ENCODE data around the gene C1RL. TPM values are rescaled to one million over a fixed set of nuclear protein-coding genes. Genes with fewer than 3 reads are reported as not detected.

Gene C1RL
- total and polyA plus RNA-seq, 2 donors (not counting 1 experiment from before 2014, with no cell fraction given), result 13.5 to 24.9 TPM

DNA sequence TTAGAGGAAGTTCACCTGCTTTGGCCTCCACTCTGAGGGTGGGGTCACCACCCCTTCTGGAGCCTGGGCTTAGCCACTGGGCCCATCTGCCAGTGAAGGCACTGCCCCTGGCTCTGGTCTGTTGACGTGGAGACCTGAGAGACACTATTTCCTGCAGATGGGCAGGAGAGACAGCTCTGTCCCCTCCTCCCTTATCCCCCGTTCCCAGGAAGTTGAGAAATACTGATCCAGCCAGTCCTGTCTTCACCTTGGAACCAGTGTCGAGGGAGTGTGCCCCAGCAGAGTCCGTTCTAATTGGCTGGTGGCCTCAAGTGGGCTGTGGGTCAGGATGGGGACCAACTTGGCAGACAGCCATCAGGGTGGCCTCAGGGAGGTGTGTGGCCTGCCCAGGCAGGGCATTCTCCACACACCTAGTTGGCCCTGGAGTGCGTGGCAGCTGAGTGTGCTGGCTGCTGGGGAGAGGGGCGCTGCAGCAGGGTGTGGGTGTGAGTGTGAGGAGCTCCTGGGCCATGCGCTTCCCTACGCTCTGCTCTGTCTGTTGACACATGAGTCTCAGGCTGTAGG, 46.5 kb upstream of the C1RL start:
- no peak overlapping the region for H3K27ac Mint-ChIP-seq
- peaks cover 0 to 10% of the 10 kb centered on the region in 2 experiments for H3K36me3 ChIP-seq (replicated peaks in 1 of 2; ENCODE audit: control extremely low read depth in 1 of 2, control insufficient read depth in 1 of 2, extremely low read depth in 1 of 2, insufficient read depth in 2 of 2, low read length in 1 of 2)
- POLR2A ChIA-PET, result no interaction called here

More for the DNA sequence above, 46.5 kb upstream of the C1RL start:
- Histone ChIP-seq H2AFZ (ENCODE audit: insufficient read depth, low read depth, low read length, poor library complexity, severe bottlenecking) (no peak overlapping the region), H3K9ac (ENCODE audit: low read length) (no peak overlapping the region), H4K20me1 (ENCODE audit: control insufficient read depth, insufficient read depth, low read length, poor library complexity, severe bottlenecking) (no peaks in the 10 kb centered on the region), H3K4me1 (ENCODE audit: control insufficient read depth in 2 of 2, insufficient read depth in 2 of 2, low read length in 2 of 2) (no peaks in the 10 kb centered on the region), H3K4me3 (ENCODE audit: control extremely low read depth in 1 of 5, extremely low read depth in 1 of 5, insufficient read depth in 1 of 5, low read depth in 2 of 5, low read length in 4 of 5) (no peak overlapping the region), H3K4me2 (replicated peaks; ENCODE audit: low read depth, low read length, poor library complexity, severe bottlenecking) (no peak overlapping the region), H3K79me2 (ENCODE audit: control insufficient read depth, insufficient read depth, low read length) (no peaks in the 10 kb centered on the region), H3K27me3 (replicated peaks in 1 of 4; ENCODE audit: control extremely low read depth in 1 of 4, control insufficient read depth in 3 of 4, insufficient read depth in 4 of 4, low read length in 3 of 4) (no peaks in the 10 kb centered on the region), H3K27ac (ENCODE audit: low read length in 2 of 2) (no peak overlapping the region), H3K9me3 (ENCODE audit: control extremely low read depth in 1 of 3, control insufficient read depth in 2 of 3, insufficient read depth in 1 of 3, low read length in 2 of 3) (no peaks in the 10 kb centered on the region)
- 99% methylated on average over 7 of the region's 8 CpGs for whole genome bisulfite sequencing (ENCODE audit: insufficient coverage)
- H3K9me3 Mint-ChIP-seq (ENCODE audit: insufficient read depth), result no peaks in the 10 kb centered on the region
- no peak for ATAC-seq (ENCODE audit: low read depth)
- H3K27me3 Mint-ChIP-seq, result no peaks in the 10 kb centered on the region
- DNase-seq, result no peak
- intact Hi-C loops (cut with micrococcal nuclease), result no loop called here
- CTCF ChIA-PET, result interaction anchor here (1.1 kb wide), 1 partner anchor 10 kb away, joined by 3 read pairs; no protein-coding TSS in a partner anchor
- no peak overlapping the region for H3K4me3 Mint-ChIP-seq
- no peaks in the 10 kb centered on the region for H3K4me1 Mint-ChIP-seq
- TF ChIP-seq EZH2 (IDR thresholded peaks at IDR 0.05; ENCODE audit: borderline replicate concordance, insufficient read depth, low read depth, low read length, poor library complexity, severe bottlenecking) (no peak), CTCF (IDR thresholded peaks at IDR 0.05) (no peak)

Data from B cell (primary cell).